Measurements from ENCODE around the gene CBR4.
"Not testable (repeated sequence)": the region's sequence is repeated elsewhere in the genome, so short reads cannot be mapped to it uniquely, and the experiment has no call there.

Gene CBR4

DNA sequence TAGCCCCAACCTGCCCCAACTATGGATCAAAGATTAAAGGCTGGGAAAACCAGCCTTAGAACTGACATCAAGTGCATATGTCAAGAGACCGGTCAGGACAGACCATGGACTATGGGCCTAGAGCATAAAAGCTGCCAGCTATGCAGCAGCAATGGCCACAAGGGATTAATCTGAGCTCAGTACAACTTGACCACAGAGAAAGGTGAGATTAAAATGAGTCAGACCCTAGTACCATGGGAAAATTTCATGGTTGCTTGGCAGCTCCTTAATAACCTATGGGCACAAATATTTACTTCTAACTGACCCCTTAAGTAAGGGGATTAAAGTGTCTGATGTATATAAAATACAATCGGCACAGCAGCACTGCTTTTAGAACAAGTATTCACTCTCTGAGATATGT lies 54.4 kb downstream of the CBR4 start:
- no peak for DNase-seq (ENCODE audit: low read depth, low spot score)
- no peaks in the 10 kb centered on the region for H3K9me3 ChIP-seq (ENCODE audit: low read depth, low read length)
- no peak overlapping the region for H3K27ac ChIP-seq
- no peak overlapping the region for H3K9ac ChIP-seq (ENCODE audit: insufficient read length)
- no peak overlapping the region for H3K4me3 ChIP-seq
- H3K36me3 ChIP-seq (ENCODE audit: insufficient read depth, low read length) = peaks cover 14% of the 10 kb centered on the region; the same call in 1 of the 2 replicates
- TF ChIP-seq POLR2AphosphoS5 (IDR thresholded peaks at IDR 0.05; ENCODE audit: borderline replicate concordance, low read depth, low read length) = no peak
- no peak for TF ChIP-seq FOXP2 (optimal IDR thresholded peaks at IDR 0.05; ENCODE audit: control extremely low read depth, extremely low read length, insufficient read depth)
- TF ChIP-seq EZH2 (IDR thresholded peaks at IDR 0.05) = no peak

DNA sequence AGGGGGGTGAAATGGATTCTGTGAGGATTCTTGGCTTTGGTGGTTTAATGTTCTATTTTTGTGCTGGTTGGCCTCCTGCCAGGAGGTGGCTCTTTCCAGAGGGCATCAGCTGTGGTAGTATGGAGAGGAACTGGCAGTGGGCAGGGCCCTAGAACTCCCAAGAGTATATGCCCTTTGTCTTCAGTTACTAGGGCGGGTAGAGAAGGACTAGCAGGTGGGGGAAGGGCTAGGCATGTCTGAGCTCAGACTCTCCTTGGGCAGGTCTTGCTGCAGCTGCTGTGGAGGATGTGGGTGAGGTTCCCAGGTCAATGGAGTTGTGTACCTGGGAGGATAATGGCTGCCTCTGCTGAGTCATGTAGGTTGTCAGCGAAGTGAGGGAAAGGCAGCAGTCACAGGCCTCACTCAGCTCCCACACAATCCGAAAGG lies 57.2 kb downstream of the CBR4 start:
- H3K9me3 ChIP-seq (ENCODE audit: low read depth, low read length); H3K36me3 ChIP-seq (ENCODE audit: insufficient read depth, low read length); H3K9ac ChIP-seq (ENCODE audit: insufficient read length); DNase-seq (ENCODE audit: low read depth, low spot score); H3K4me3 ChIP-seq; H3K27ac ChIP-seq: not testable (repeated sequence)

DNA sequence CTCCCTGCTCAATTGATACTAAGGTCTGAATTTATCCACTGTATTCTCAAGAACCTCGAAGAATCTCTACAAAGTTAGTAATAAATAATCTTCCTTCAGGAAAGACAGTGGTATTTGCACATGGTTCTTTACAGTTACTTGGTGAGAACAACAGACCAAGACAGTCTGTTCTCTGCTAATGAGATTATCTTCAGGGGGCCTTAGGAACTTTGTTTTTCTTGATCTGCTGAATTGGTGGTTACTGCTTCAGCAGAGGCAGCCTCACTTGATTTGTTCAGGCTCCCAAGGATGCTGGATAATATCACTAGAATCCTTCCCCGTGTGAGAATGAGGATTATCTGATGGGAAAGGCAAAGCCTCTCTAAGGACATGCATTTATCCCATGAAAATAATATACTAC lies 64.8 kb downstream of the CBR4 start:
- DNase-seq (ENCODE audit: low read depth, low spot score) = no peak
- H3K36me3 ChIP-seq (ENCODE audit: insufficient read depth, low read length) = no peaks in the 10 kb centered on the region; the same call in 1 of the 2 replicates
- TF ChIP-seq POLR2AphosphoS5 (IDR thresholded peaks at IDR 0.05; ENCODE audit: borderline replicate concordance, low read depth, low read length) = no peak
- no peak for TF ChIP-seq FOXP2 (optimal IDR thresholded peaks at IDR 0.05; ENCODE audit: control extremely low read depth, extremely low read length, insufficient read depth)
- TF ChIP-seq EZH2 (IDR thresholded peaks at IDR 0.05) = no peak

DNA sequence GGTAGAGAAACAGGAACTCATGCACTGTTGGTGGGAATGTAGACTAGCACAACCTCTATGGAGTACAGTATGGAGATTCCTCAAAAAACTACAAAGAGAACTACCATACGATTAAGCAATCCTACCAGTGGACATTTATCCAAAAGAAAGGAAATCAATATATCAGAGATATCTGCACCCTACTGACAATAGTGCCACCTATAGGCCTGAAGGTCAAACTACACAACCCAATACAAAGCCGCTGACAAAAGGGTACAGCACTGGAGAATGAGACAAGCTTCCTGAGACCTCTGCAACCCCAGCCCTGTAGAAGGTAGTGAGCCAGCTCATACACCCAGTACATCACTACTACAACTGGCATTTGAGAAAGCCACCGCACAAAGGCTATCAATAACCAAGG lies 67.1 kb downstream of the CBR4 start:
- Histone ChIP-seq H3K36me3 (ENCODE audit: insufficient read depth, low read length) (no peaks in the 10 kb centered on the region; the same call in 1 of the 2 replicates), H3K9me3 (ENCODE audit: low read depth, low read length) (no peaks in the 10 kb centered on the region), H3K27ac (no peak overlapping the region), H3K9ac (ENCODE audit: insufficient read length) (no peak overlapping the region), H3K4me3 (no peak overlapping the region)
- no peak for DNase-seq (ENCODE audit: low read depth, low spot score)
- TF ChIP-seq POLR2AphosphoS5 (IDR thresholded peaks at IDR 0.05; ENCODE audit: borderline replicate concordance, low read depth, low read length) (no peak), FOXP2 (optimal IDR thresholded peaks at IDR 0.05; ENCODE audit: control extremely low read depth, extremely low read length, insufficient read depth) (no peak), EZH2 (IDR thresholded peaks at IDR 0.05) (no peak)

More for the DNA sequence above, 64.8 kb downstream of the CBR4 start:
- no peak overlapping the region for H3K9ac ChIP-seq (ENCODE audit: insufficient read length)
- H3K4me3 ChIP-seq = no peak overlapping the region
- no peaks in the 10 kb centered on the region for H3K9me3 ChIP-seq (ENCODE audit: low read depth, low read length)
- no peak overlapping the region for H3K27ac ChIP-seq

Measured in SK-N-MC (cell line).